Adipose tissue (tissue), 3 donors: Measurements from ENCODE around the gene ABCB6. TPM values are rescaled to one million over a fixed set of nuclear protein-coding genes. Genes with fewer than 3 reads are reported as not detected.

Source experiments
- polyA plus RNA-seq, 3 donors: library from polyadenylated mRNA; stranded (reverse); fragments of 200-250 nt; gene quantifications; one replicate each; pipeline ENCODE4 v1.2.3, GENCODE V29; 2013
- donor health status: healthy with polysubstance abuse.
- donor health status: Bipolar disorder and iron deficiency.
- donor health status: healthy.

The ABCB6 gene
- polyA plus RNA-seq, 3 donors, result 15.3 to 43.3 (median 28.1) TPM

Other genes with a start within 250 kb of the ABCB6 start
- gene FEV, start 233.8 kb downstream of the ABCB6 start, polyA plus RNA-seq, result under 1 TPM in 2 of 3 donors, not detected in 1; 0.09 to 0.58 TPM
- 10 to 100 TPM in 1 of 3 donors, not detected in 2; 12.9 TPM for gene CRYBA2, start 225.5 kb downstream of the ABCB6 start, polyA plus RNA-seq
- gene CFAP65, start 177.4 kb downstream of the ABCB6 start, polyA plus RNA-seq, result under 1 TPM in 2 of 3 donors, not detected in 1; 0.03 to 0.04 TPM
- gene IHH, start 158.0 kb downstream of the ABCB6 start, polyA plus RNA-seq, result 1 to 10 TPM in 1 of 3 donors, under 1 TPM in 2; 0.02 to 1.4 (median 0.22) TPM
- 10 to 100 TPM in 1 of 3 donors, 1 to 10 TPM in 2; 8.8 to 12.8 (median 9.4) TPM for gene NHEJ1, start 58.1 kb downstream of the ABCB6 start, polyA plus RNA-seq
- gene SLC23A3, start 48.9 kb downstream of the ABCB6 start, polyA plus RNA-seq, result 1 to 10 TPM in 1 of 3 donors, under 1 TPM in 2; 0.48 to 2.0 (median 0.64) TPM
- gene CNPPD1, start 42.0 kb downstream of the ABCB6 start, polyA plus RNA-seq, result 10 to 100 TPM; 33.4 to 58.3 (median 48.4) TPM
- gene RETREG2, start 40.7 kb downstream of the ABCB6 start, polyA plus RNA-seq, result 10 to 100 TPM; 34.3 to 44.2 (median 40.2) TPM
- 10 to 100 TPM; 26.0 to 38.9 (median 27.3) TPM for gene ZFAND2B, start 12.2 kb downstream of the ABCB6 start, polyA plus RNA-seq
- 10 to 100 TPM; 11.4 to 32.1 (median 21.2) TPM for gene ATG9A, start 10.7 kb upstream of the ABCB6 start, polyA plus RNA-seq
- gene ANKZF1, start 10.8 kb upstream of the ABCB6 start, polyA plus RNA-seq, result 10 to 100 TPM; 15.7 to 23.0 (median 20.7) TPM
- 10 to 100 TPM in 2 of 3 donors, 1 to 10 TPM in 1; 2.1 to 12.9 (median 11.8) TPM for gene GLB1L, start 26.5 kb upstream of the ABCB6 start, polyA plus RNA-seq
- gene STK16, start 26.5 kb upstream of the ABCB6 start, polyA plus RNA-seq, result 10 to 100 TPM; 33.8 to 36.6 (median 33.9) TPM
- not detected for gene TUBA4B, start 34.3 kb upstream of the ABCB6 start, polyA plus RNA-seq
- 10 to 100 TPM; 20.5 to 39.3 (median 30.0) TPM for gene TUBA4A, start 35.0 kb upstream of the ABCB6 start, polyA plus RNA-seq
- 10 to 100 TPM; 51.6 to 78.9 (median 68.9) TPM for gene DNAJB2, start 60.4 kb upstream of the ABCB6 start, polyA plus RNA-seq
- 10 to 100 TPM in 1 of 3 donors, under 1 TPM in 1, not detected in 1; 0.45 to 15.5 TPM for gene PTPRN, start 90.4 kb upstream of the ABCB6 start, polyA plus RNA-seq
- gene RESP18, start 113.8 kb upstream of the ABCB6 start, polyA plus RNA-seq, result not detected
- gene DNPEP, start 169.0 kb upstream of the ABCB6 start, polyA plus RNA-seq, result 100 to 1,000 TPM in 1 of 3 donors, 10 to 100 TPM in 2; 43.8 to 100 (median 95.8) TPM
- gene DES, start 199.4 kb upstream of the ABCB6 start, polyA plus RNA-seq, result 10 to 100 TPM; 18.9 to 35.8 (median 25.4) TPM
- gene SPEG, start 215.9 kb upstream of the ABCB6 start, polyA plus RNA-seq, result 10 to 100 TPM in 1 of 3 donors, 1 to 10 TPM in 2; 3.4 to 22.5 (median 6.8) TPM